HCT116 (cell line): ENCODE data around the gene COL19A1. TPM values are rescaled to one million over a fixed set of nuclear protein-coding genes. Genes with fewer than 3 reads are reported as not detected.

ENCODE experiments used
- ATAC-seq: fragments of 200-7000 bp; cut with Tn5 transposase; 2 replicates; pipeline ENCODE4 v1.9.1; 2020; ENCODE audit warnings: mild to moderate bottlenecking, moderate library complexity
- BruUV-seq: library from RNA; stranded (reverse); fragments of 400-500 nt; replicated peaks from 2 replicates; lab custom pipeline; 2021; lab: Mats Ljungman, UMichigan
- CTCF ChIA-PET: fragments of 300-600 bp; sonication (Branson Sonifier 250); formaldehyde crosslinking; loops from one replicate; lab custom pipeline; 2021; ENCODE audit warnings: antibody characterized with exemption; lab: Charles Lee
- POLR2A ChIA-PET: fragments of 300-600, 350-600 bp; sonication (Branson Sonifier 250); formaldehyde crosslinking; loops from one replicate; lab custom pipeline; 2021; ENCODE audit warnings: antibody characterized with exemption; lab: Charles Lee
- RAD21 ChIA-PET, 2 experiments: fragments of 300-600 bp; sonication (Branson Sonifier 250); formaldehyde crosslinking; loops; one replicate each; lab custom pipeline; 2023; ENCODE audit warnings: low total read pairs in 2 of 2; ENCODE audit not compliant: uncharacterized antibody in 2 of 2, unreplicated experiment in 2 of 2, low non-redundant PET in 1 of 2; lab: Charles Lee
- DNase-seq: peaks from one replicate; pipeline ENCODE4 v3.0.0-alpha.2; 2010; ENCODE audit warnings: low read depth, low spot score
- H2AFZ ChIP-seq: fragments of 200-600 bp; shearing (Covaris generic), sonication (generic); 2 replicates; pipeline ENCODE4 v1.6.1; 2017; ENCODE audit warnings: low read depth, mixed run types, mixed read lengths, antibody characterized with exemption, low read length; ENCODE audit not compliant: poor library complexity, severe bottlenecking
- H3K27ac ChIP-seq: 2 replicates; pipeline ENCODE4 v1.5.1; 2012; ENCODE audit warnings: low read depth, low read length
- H3K27me3 ChIP-seq: fragments of 200-600 bp; sonication (generic); 2 replicates; pipeline ENCODE4 v1.6.1; 2016; ENCODE audit warnings: mixed run types, low read length, mixed read lengths; ENCODE audit not compliant: insufficient read depth
- H3K36me3 ChIP-seq, 2 experiments: fragments of 200-500 bp in 1 of 2; fragments of 200-600 bp in 1 of 2; sonication (Bioruptor generic) in 1 of 2; sonication (generic) in 1 of 2; 2 replicates each; pipeline versions ENCODE4 v1.5.1 to v1.6.1; 2014 to 2016; ENCODE audit warnings: low read length in 2 of 2, inconsistent platforms in 1 of 2, mixed read lengths in 1 of 2, mixed run types in 1 of 2; ENCODE audit not compliant: insufficient read depth in 2 of 2, control insufficient read depth in 1 of 2
- H3K4me1 ChIP-seq, 2 experiments: fragments of 200-600 bp in 1 of 2; sonication (generic) in 1 of 2; 2 replicates each; pipeline versions ENCODE4 v1.5.1 to v1.6.1; 2012 to 2017; ENCODE audit warnings: low read length in 2 of 2, inconsistent platforms in 1 of 2, mild to moderate bottlenecking in 1 of 2, mixed read lengths in 1 of 2, mixed run types in 1 of 2, moderate library complexity in 1 of 2; ENCODE audit not compliant: insufficient read depth in 2 of 2, control insufficient read depth in 1 of 2
- H3K4me2 ChIP-seq: fragments of 200-600 bp; sonication (generic); 2 replicates; pipeline ENCODE4 v1.6.1; 2017; ENCODE audit warnings: mixed run types, low read length, mixed read lengths
- H3K4me3 ChIP-seq, 2 experiments: fragments of 200-600 bp in 1 of 2; sonication (generic) in 1 of 2; replicated peaks in 1 of 2; 2 replicates each; pipeline ENCODE4 v1.5.1; 2011 to 2016; ENCODE audit warnings: low read length in 2 of 2, control low read depth in 1 of 2, low read depth in 1 of 2, mild to moderate bottlenecking in 1 of 2, mixed read lengths in 1 of 2, mixed run types in 1 of 2
- H3K79me2 ChIP-seq: fragments of 200-600 bp; sonication (generic); 2 replicates; pipeline ENCODE4 v1.6.1; 2017; ENCODE audit warnings: mild to moderate bottlenecking, mixed run types, low read length, moderate library complexity, mixed read lengths; ENCODE audit not compliant: insufficient read depth
- H3K9ac ChIP-seq: fragments of 200-600 bp; sonication (generic); 2 replicates; pipeline ENCODE4 v1.6.1; 2016; ENCODE audit warnings: low read length, mixed read lengths
- H3K9me2 ChIP-seq: fragments of 200-600 bp; sonication (generic), shearing (Covaris generic); 2 replicates; pipeline ENCODE4 v1.6.1; 2017; ENCODE audit warnings: mixed run types, mild to moderate bottlenecking, moderate library complexity; ENCODE audit not compliant: insufficient read depth
- H3K9me3 ChIP-seq, 2 experiments: fragments of 200-500 bp in 1 of 2; fragments of 200-600 bp in 1 of 2; sonication (Bioruptor generic) in 1 of 2; sonication (generic) in 1 of 2; 2 replicates each; pipeline ENCODE4 v1.6.1; 2014 to 2017; ENCODE audit warnings: low read length in 2 of 2, mixed read lengths in 2 of 2, inconsistent platforms in 1 of 2, low read depth in 1 of 2, mild to moderate bottlenecking in 1 of 2, mixed run types in 1 of 2, moderate library complexity in 1 of 2; ENCODE audit not compliant: control insufficient read depth in 1 of 2, insufficient read depth in 1 of 2
- H4K20me1 ChIP-seq: fragments of 200-600 bp; sonication (generic), shearing (Covaris generic); 2 replicates; pipeline ENCODE4 v1.6.1; 2017; ENCODE audit warnings: mixed run types, mild to moderate bottlenecking, moderate library complexity; ENCODE audit not compliant: insufficient read depth
- CEBPB ChIP-seq: IDR thresholded peaks from 2 replicates; pipeline ENCODE4 v1.6.1; 2012; ENCODE audit warnings: low read depth
- EGR1 ChIP-seq: IDR thresholded peaks from 2 replicates; pipeline ENCODE4 v1.6.1; 2012; ENCODE audit warnings: low read depth
- ELF1 ChIP-seq: IDR thresholded peaks from 2 replicates; pipeline ENCODE4 v1.6.1; 2012; ENCODE audit warnings: low read depth, borderline replicate concordance
- EZH2 ChIP-seq: fragments of 200-600 bp; sonication (generic); IDR thresholded peaks from 2 replicates; pipeline ENCODE4 v1.6.1; 2017; ENCODE audit warnings: antibody characterized with exemption, mixed run types
- EZH2phosphoT487 ChIP-seq: fragments of 200-600 bp; IDR thresholded peaks from 2 replicates; pipeline ENCODE4 v1.6.1; 2018; ENCODE audit warnings: antibody characterized with exemption, borderline replicate concordance
- FOSL1 ChIP-seq: IDR thresholded peaks from 2 replicates; pipeline ENCODE4 v1.6.1; 2012; ENCODE audit warnings: low read depth
- JUND ChIP-seq: IDR thresholded peaks from 2 replicates; pipeline ENCODE4 v1.6.1; 2012
- POLR2A ChIP-seq: IDR thresholded peaks from 2 replicates; pipeline ENCODE4 v1.7.0; 2011; ENCODE audit warnings: borderline replicate concordance; ENCODE audit not compliant: insufficient read depth, insufficient read length; ENCODE audit errors: extremely low read depth
- RAD21 ChIP-seq: IDR thresholded peaks from 2 replicates; pipeline ENCODE4 v1.6.1; 2012; ENCODE audit warnings: low read depth, mild to moderate bottlenecking
- REST ChIP-seq: IDR thresholded peaks from 2 replicates; pipeline ENCODE4 v1.6.1; 2012; ENCODE audit warnings: low read depth
- SIN3A ChIP-seq: IDR thresholded peaks from 2 replicates; pipeline ENCODE4 v1.6.1; 2012; ENCODE audit warnings: low read depth
- SP1 ChIP-seq: IDR thresholded peaks from 2 replicates; pipeline ENCODE4 v1.6.1; 2012; ENCODE audit warnings: low read depth
- SRF ChIP-seq: IDR thresholded peaks from 2 replicates; pipeline ENCODE4 v1.6.1; 2012; ENCODE audit warnings: low read depth
- TCF7L2 ChIP-seq: IDR thresholded peaks from 2 replicates; pipeline ENCODE4 v1.7.0; 2011; ENCODE audit warnings: borderline replicate concordance, inconsistent platforms; ENCODE audit not compliant: insufficient read depth, insufficient read length; ENCODE audit errors: extremely low read depth
- YY1 ChIP-seq: IDR thresholded peaks from 2 replicates; pipeline ENCODE4 v1.6.1; 2011; ENCODE audit warnings: low read length, low read depth, moderate library complexity, mild to moderate bottlenecking; ENCODE audit not compliant: insufficient replicate concordance; ENCODE audit errors: extremely low read depth
- ZFX ChIP-seq: fragments of 450-650 bp; IDR thresholded peaks from 2 replicates; pipeline ENCODE4 v1.6.1; 2017
- intact Hi-C: fragments of 100-400 bp; cut with micrococcal nuclease; formaldehyde crosslinking; loops from 2 replicates; pipeline ENCODE4 v1.10.0; 2022
- total RNA-seq: library from RNA; stranded (reverse); gene quantifications from one replicate; pipeline ENCODE4 v1.2.1, GENCODE V29; 2021; ENCODE audit not compliant: unreplicated experiment
- TF ChIP-seq, protein P1 (sequence below): IDR thresholded peaks from 2 replicates; pipeline ENCODE4 v1.6.1; 2011; ENCODE audit warnings: mild to moderate bottlenecking, low read length, moderate library complexity; ENCODE audit not compliant: insufficient replicate concordance; ENCODE audit errors: extremely low read depth
- TF ChIP-seq, protein P2 (sequence below): IDR thresholded peaks from 2 replicates; pipeline ENCODE4 v1.6.1; 2012
- TF ChIP-seq, protein P3 (sequence below): IDR thresholded peaks from 2 replicates; pipeline ENCODE4 v1.6.1; 2012

COL19A1 gene
- total RNA-seq, 1 experiment from 2014 or later = not detected

GRCh38 chr6:69973138-69973537 is 106.8 kb downstream of the COL19A1 start:
- H3K27ac ChIP-seq = no peak overlapping the region
- ATAC-seq = no peak
- H3K4me2 ChIP-seq = no peak overlapping the region
- H3K36me3 ChIP-seq = no peaks in the 10 kb centered on the region
- H2AFZ ChIP-seq = no peak overlapping the region
- no peak for DNase-seq
- peaks cover 6% of the 10 kb centered on the region; the same call in 1 of the 2 replicates for H3K27me3 ChIP-seq
- H3K9me2 ChIP-seq = no peaks in the 10 kb centered on the region
- intact Hi-C loops = no loop called here
- H3K9ac ChIP-seq = no peak overlapping the region
- no peaks in the 10 kb centered on the region for H3K4me1 ChIP-seq
- ChIA-PET POLR2A (no interaction called here), CTCF (no interaction called here)
- no peaks in the 10 kb centered on the region for H3K9me3 ChIP-seq
- no peaks in the 10 kb centered on the region for H3K79me2 ChIP-seq
- TF ChIP-seq, protein P1, sequence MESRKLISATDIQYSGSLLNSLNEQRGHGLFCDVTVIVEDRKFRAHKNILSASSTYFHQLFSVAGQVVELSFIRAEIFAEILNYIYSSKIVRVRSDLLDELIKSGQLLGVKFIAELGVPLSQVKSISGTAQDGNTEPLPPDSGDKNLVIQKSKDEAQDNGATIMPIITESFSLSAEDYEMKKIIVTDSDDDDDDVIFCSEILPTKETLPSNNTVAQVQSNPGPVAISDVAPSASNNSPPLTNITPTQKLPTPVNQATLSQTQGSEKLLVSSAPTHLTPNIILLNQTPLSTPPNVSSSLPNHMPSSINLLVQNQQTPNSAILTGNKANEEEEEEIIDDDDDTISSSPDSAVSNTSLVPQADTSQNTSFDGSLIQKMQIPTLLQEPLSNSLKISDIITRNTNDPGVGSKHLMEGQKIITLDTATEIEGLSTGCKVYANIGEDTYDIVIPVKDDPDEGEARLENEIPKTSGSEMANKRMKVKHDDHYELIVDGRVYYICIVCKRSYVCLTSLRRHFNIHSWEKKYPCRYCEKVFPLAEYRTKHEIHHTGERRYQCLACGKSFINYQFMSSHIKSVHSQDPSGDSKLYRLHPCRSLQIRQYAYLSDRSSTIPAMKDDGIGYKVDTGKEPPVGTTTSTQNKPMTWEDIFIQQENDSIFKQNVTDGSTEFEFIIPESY = no peak
- no peak for TF ChIP-seq CEBPB
- TF ChIP-seq REST = no peak
- no peak for TF ChIP-seq RAD21
- TF ChIP-seq, protein P2, sequence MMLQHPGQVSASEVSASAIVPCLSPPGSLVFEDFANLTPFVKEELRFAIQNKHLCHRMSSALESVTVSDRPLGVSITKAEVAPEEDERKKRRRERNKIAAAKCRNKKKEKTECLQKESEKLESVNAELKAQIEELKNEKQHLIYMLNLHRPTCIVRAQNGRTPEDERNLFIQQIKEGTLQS = no peak
- TF ChIP-seq SIN3A = no peak
- TF ChIP-seq TCF7L2 = no peak
- no peak for TF ChIP-seq EGR1
- no peak for TF ChIP-seq SRF
- no peak for TF ChIP-seq POLR2A
- no peak for TF ChIP-seq YY1
- TF ChIP-seq ZFX = no peak
- no peak for TF ChIP-seq FOSL1
- TF ChIP-seq EZH2 = no peak
- TF ChIP-seq, protein P3, sequence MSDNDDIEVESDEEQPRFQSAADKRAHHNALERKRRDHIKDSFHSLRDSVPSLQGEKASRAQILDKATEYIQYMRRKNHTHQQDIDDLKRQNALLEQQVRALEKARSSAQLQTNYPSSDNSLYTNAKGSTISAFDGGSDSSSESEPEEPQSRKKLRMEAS = no peak
- no peak for TF ChIP-seq ELF1
- no peak for TF ChIP-seq SP1
- no peak for TF ChIP-seq JUND
- no peak for TF ChIP-seq EZH2phosphoT487
- TF ChIP-seq, all 23 proteins: peak for 0
- H4K20me1 ChIP-seq = no peaks in the 10 kb centered on the region
- no TSS peak for BruUV-seq
- RAD21 ChIA-PET = no interaction called here
- H3K4me3 ChIP-seq = no peak overlapping the region
